Stimulated activated CD4-positive, alpha-beta T cell treated with anti-CD3 and anti-CD28 coated beads, Interleukin-2, amount 100 ng/mL, for 4 hours (primary cell): Measurements from ENCODE around the gene COL21A1.
"Not testable (repeated sequence)": the region's sequence is repeated elsewhere in the genome, so short reads cannot be mapped to it uniquely, and the experiment has no call there.

ENCODE experiments used
- DNase-seq: peaks from one replicate; pipeline ENCODE4 v3.0.0-alpha.2; 2020; ENCODE audit warnings: low read depth

The COL21A1 gene

DNA sequence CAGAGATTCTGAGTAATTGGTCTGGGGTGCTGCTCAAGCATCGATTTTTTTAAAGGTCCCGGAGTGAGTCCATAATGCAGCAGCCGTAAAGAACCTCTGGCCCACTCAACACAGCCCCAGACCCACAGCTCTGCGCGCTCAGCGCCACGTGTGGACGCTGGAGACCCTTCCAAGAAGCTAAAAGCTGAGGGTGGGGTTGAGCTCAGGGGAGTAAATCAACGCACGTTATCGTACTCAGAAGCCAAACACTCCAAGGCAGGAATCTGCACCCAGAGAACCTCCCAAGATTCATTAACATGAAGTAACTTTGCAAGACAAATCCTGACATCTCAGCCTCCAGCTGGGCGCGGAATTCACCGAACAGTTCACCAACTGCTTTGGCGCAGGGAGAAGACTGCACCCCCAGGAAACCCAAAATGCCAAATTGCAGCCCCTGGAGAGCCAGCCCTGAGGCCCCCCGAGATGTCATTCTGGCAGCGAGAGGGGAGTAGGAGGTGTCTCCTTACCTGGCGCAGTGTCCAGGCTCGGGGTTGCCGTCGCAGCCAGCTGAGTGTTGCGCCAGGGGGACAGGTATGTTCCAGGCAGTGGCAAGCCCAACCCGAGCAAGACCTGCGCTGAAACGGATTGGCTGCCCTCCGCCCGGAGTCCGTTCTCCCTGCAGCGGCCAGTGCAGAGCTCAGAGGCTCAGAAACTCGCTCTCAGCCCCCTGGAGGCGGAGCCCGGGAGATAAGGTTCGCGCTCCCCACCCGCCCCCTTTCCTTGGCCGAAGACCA lies at the start of gene COL21A1:
Gene COL21A1, minus strand, starts transcription at position 700 of the 773 bp plus-strand sequence. CDS start 64,962 bp downstream, outside the sequence.
- no peak for DNase-seq

DNA sequence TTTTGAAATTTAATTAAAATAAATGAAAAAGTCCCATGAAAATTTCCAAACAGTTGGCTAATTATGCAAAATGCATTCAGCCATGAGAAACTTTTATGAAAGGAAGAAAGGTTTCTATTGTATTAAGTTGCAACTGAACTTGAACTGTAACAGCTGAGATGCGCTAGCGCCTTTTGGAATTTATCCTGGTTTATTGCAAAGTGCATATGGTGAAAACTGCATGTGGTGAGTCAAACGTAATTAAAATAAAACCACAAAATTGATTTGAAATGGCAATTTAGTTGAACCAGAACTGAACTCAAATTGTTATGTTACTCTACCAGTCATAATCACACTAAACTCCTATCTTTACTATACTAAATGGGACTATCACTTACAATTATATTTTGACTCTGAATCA lies 46.4 kb upstream of the COL21A1 start:
- no peak for DNase-seq

- DNase-seq: no peak
These were observed 45.3 kb upstream of the COL21A1 start for GRCh38 chr6:56292505-56293181.

DNA sequence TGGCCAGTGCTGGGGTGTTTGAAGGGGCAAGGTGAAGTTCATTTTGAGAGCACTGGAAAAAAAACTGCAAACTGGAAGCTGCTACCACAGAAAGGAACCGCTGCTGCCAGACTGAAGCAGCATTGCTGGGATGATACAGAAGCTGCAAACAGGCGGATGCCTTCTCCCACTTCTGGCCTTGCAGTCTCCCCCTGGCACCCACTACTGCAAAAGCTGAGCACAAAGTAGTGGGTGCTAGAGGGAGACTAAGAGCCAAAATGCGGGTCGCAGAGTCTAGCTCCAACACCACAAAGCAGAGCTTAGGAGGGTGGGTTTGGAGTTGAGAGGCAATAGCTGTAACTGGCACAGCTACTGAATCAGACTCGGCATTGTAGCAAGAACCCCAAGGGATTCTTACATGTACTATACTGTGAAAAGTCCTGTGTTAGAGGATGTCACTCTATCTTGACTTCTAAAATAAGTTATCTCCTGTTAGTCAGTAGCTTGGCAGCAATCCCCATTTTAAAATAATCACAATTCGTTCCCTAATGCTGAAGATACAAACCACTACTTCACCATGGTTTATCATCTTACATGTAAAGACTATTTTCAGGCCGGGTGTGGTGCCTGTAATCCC lies 44.0 kb upstream of the COL21A1 start:
- DNase-seq: no peak

DNA sequence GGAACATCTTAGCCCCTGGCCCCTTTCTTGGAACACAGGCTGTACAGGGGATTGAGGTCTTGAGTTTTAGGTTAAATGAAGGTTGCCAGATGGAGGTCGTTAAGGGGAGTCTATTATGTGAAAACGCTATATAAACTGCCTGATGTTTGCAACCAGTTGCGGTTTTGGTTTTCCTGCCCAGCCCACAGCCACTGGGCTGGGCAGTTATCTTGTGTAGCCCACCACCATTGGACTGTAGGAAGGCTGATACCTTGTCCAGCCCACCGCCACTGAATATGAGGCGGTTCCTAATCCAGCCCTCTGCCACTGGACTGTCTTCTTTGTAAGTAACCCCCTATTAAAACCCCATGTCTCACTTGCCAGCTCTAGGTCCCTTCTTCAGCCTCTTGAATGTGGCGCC lies 42.3 kb upstream of the COL21A1 start:
- no peak for DNase-seq

DNA sequence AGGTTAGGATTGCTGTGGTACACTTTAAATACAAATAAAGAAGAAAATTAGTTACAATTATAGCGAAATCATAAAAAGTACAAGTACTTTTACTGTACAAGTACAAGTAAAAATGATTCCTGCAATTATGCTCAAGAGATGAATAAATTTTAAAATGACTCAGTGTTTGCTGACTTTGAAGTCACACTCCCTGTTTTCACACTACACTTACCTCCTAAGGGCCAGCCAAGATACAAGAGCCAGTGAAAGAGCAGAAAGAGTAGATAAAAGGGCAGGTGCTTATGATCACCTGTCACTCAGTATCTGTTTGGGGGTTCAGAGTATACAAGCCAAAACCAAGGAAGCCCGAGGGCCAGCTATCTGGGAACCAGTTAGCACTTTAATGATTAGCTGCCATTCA lies 41.0 kb upstream of the COL21A1 start:
- no peak for DNase-seq

DNA sequence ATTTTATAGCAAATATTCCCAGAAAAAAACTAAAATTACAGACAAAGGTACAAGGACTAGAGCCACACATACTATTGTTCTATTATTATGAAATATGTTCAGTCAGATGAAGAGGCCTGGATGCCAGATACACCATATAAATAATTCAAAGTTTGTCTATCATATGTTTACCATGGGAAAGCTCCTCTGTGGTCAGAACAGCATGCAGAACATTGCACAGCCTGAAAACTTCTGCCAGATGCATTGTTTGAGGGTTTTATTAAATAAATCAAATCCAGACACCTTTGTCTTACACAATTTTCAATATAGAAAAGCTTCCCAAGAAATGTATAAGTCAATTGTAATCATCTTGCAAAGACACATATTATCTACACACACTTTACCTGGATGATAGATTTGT lies 35.0 kb upstream of the COL21A1 start:
- no peak for DNase-seq

- DNase-seq: no peak
These were observed 32.7 kb upstream of the COL21A1 start for GRCh38 chr6:56280126-56280525.

- no peak for DNase-seq
These were observed 32.1 kb upstream of the COL21A1 start for GRCh38 chr6:56279331-56280080.

GRCh38 chr6:56278171-56278591 lies 30.8 kb upstream of the COL21A1 start:
- DNase-seq: no peak

GRCh38 chr6:56270812-56271441 lies 23.5 kb upstream of the COL21A1 start:
- no peak for DNase-seq

DNA sequence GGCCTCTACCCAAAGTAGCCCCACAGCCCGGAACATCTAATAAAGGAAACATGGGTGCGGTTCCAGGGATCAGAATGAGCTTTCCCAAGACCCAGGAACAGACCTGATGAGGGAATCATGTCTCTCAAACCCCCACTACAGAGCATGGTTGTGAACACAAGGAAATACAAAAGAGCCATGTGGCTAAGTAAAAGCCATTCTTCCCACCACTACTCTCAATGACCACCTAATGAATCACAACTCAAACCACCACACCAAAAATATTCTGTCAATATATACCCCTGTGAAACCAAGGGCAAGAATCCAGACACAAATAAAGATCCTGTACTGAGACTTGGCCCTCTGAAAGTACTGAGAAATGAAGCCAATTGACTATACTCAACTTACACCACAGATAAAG lies 20.9 kb upstream of the COL21A1 start:
- DNase-seq: no peak

DNA sequence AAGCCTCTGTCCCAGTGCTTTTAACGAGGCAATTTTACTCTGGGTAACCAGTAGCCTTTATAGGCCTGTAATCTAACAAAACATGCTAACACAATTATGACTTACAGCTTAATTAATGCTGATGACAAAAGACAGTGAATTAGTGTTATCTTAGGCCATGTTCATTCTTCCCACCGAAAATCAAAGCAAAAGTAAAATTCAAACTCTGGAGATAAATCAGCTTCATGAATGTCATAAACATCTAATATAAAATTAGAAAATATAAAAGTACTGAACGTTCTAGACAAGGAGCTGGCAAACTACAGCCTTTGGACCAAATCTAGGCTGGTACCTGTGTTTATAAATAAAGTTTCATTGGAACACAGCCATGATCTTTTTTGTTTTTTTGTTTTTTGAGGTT lies 18.6 kb upstream of the COL21A1 start:
- DNase-seq: no peak

- no peak for DNase-seq
These were observed 16.4 kb upstream of the COL21A1 start for GRCh38 chr6:56263596-56264315.

DNA sequence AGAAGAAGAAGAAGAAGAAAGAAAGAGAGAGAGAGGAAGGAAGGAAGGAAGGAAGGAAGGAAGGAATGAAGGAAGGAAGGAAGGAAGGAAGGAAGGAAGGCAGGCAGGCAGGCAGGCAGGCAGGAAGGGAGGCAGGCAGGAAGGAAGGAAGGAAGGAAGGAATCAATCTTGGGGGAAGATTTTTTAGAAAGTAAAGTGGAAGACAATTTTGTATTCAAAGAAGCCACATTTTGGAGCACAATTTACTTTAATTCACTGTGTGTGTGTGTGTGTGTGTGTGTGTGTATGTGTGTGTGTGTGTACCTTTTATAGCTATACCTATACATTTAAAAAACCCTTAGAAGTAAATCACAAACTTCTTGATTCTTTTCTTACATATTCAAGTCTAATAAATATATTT lies 13.2 kb upstream of the COL21A1 start:
- not testable (repeated sequence) for DNase-seq

- DNase-seq: no peak
These were observed 12.1 kb upstream of the COL21A1 start for GRCh38 chr6:56259234-56260077.

GRCh38 chr6:56255349-56255748 lies 8.0 kb upstream of the COL21A1 start:
- DNase-seq: no peak

- DNase-seq: no peak
These were observed 2.9 kb upstream of the COL21A1 start for GRCh38 chr6:56250266-56250665.

- DNase-seq: no peak
These were observed 308 bp upstream of the COL21A1 start for GRCh38 chr6:56247654-56248122.

DNA sequence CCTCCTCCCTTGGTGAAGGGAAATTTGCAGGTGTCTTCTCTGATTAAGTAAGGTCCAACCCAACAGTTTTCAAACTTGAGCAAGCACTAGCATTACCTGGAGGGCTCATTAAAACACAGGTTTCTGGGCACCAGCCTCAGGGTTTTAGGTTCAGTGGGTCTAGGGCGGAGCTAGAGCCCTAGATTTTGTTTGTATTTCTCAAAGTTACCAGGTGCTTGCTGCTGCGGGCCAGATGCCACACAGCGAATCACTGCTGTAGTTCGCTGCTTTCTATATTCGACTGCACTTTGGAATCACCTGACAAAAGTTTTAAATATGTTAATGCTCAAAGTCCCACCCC lies 869 bp downstream of the COL21A1 start:
- DNase-seq: no peak
